HEK293T (cell line): ENCODE results near the gene TEPSIN.

Experiments
- CTCF ChIA-PET: fragments of 350-600 bp; formaldehyde crosslinking; extraction: SDS; loops from one replicate; lab custom pipeline; 2021; ENCODE audit warnings: antibody characterized with exemption, inconsistent platforms; lab: Yijun Ruan, JAX
- POLR2A ChIA-PET: fragments of 350-600 bp; formaldehyde crosslinking; extraction: SDS; loops from one replicate; lab custom pipeline; 2020; ENCODE audit warnings: antibody characterized with exemption, inconsistent platforms; lab: Yijun Ruan, JAX
- DNase-seq: peaks from one replicate; pipeline ENCODE4 v3.0.0; 2012; ENCODE audit warnings: mixed read lengths; ENCODE audit errors: extremely low spot score
- ARNT ChIP-seq: fragments of 450-650 bp; IDR thresholded peaks from 2 replicates; pipeline ENCODE4 v1.6.1; 2017; ENCODE audit warnings: mild to moderate bottlenecking
- BHLHE40 ChIP-seq: fragments of 450-650 bp; IDR thresholded peaks from 2 replicates; pipeline ENCODE4 v1.6.1; 2016; ENCODE audit warnings: mild to moderate bottlenecking, moderate library complexity, borderline replicate concordance
- CTBP1 ChIP-seq: fragments of 450-650 bp; IDR thresholded peaks from 2 replicates; pipeline ENCODE4 v1.6.1; 2016; ENCODE audit warnings: borderline replicate concordance
- ELF4 ChIP-seq: fragments of 450-650 bp; IDR thresholded peaks from 2 replicates; pipeline ENCODE4 v1.6.1; 2017; ENCODE audit warnings: antibody characterized with exemption
- FOXA1 ChIP-seq: fragments of 450-650 bp; IDR thresholded peaks from 2 replicates; pipeline ENCODE4 v1.6.1; 2016; ENCODE audit warnings: mild to moderate bottlenecking
- FOXK2 ChIP-seq: fragments of 450-650 bp; IDR thresholded peaks from 2 replicates; pipeline ENCODE4 v1.6.1; 2016; ENCODE audit warnings: mild to moderate bottlenecking
- FOXM1 ChIP-seq: fragments of 450-650 bp; IDR thresholded peaks from 2 replicates; pipeline ENCODE4 v1.6.1; 2017; ENCODE audit warnings: mild to moderate bottlenecking, borderline replicate concordance
- HDGF ChIP-seq: fragments of 450-650 bp; IDR thresholded peaks from 2 replicates; pipeline ENCODE4 v1.6.1; 2017; ENCODE audit warnings: antibody characterized with exemption, borderline replicate concordance
- L3MBTL2 ChIP-seq: fragments of 450-650 bp; conservative IDR thresholded peaks from 2 replicates; pipeline ENCODE4 v1.6.1; 2016; ENCODE audit warnings: mild to moderate bottlenecking
- LEF1 ChIP-seq: fragments of 450-650 bp; IDR thresholded peaks from 2 replicates; pipeline ENCODE4 v1.6.1; 2017; ENCODE audit warnings: mild to moderate bottlenecking, borderline replicate concordance
- NFRKB ChIP-seq: fragments of 450-650 bp; IDR thresholded peaks from 2 replicates; pipeline ENCODE4 v1.6.1; 2016; ENCODE audit warnings: mild to moderate bottlenecking, moderate library complexity
- SP1 ChIP-seq: fragments of 450-650 bp; IDR thresholded peaks from 2 replicates; pipeline ENCODE4 v1.6.1; 2017
- SUZ12 ChIP-seq: fragments of 450-650 bp; IDR thresholded peaks from 2 replicates; pipeline ENCODE4 v1.6.1; 2016; ENCODE audit warnings: mild to moderate bottlenecking
- TARDBP ChIP-seq: fragments of 450-650 bp; IDR thresholded peaks from 2 replicates; pipeline ENCODE4 v1.6.1; 2016
- ZNF384 ChIP-seq: fragments of 450-650 bp; IDR thresholded peaks from 2 replicates; pipeline ENCODE4 v1.6.1; 2016
- TF ChIP-seq, protein P1 (sequence below): fragments of 450-650 bp; IDR thresholded peaks from 2 replicates; pipeline ENCODE4 v1.6.1; 2016

TEPSIN gene

DNA sequence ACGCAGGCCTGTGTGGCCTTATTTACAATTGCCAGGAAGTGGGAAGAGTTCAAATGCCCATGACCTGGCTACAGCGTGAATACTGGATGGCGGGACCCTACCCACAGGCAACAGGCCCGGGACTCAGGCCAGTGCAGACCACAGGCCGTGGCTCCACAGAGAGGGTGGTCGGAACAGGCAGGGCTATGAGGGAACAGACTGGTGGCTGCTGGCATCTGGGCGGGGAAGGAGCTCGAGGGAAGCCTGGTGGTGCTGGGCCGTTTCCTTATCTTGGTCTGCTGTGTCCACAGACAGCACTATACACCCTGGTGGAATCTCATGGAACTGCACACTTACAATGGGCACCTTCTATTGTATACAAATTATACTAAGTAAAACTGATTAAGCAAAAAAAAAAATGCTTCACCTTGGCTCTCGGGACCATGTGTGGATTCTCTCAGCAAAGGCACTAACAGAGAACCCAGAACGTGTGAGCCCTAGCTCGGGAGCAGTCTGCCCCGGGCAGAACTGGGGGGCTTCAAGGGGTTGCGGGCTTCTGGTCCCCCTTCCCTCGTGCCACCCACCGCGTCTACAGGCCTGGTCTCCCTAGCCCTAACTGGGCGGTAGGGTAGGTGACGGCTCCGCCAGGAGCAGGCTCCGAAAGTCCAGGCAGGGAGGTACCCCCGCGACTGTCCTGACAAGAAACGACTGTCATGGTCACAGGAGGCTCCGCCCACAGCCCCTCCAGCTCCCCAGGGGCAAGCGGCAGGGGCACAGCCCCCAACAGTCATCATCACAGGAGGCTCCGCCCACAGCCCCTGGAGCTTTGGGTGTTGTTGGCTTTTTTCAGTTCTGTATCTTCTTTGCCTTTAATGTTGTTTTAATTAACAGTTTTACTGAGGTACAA, 37.9 kb downstream of the TEPSIN start:
- DNase-seq = peak; percentile 73
- CTCF ChIA-PET = interaction anchor here (0.6 to 1.0 kb wide), 4 partner anchors 10 to 355 kb away, joined by 3 to 7 read pairs (median 3); no protein-coding TSS in a partner anchor
- TF ChIP-seq ZNF384 = no peak
- POLR2A ChIA-PET = interaction anchor here (1.1 to 2.1 kb wide), 2 partner anchors 22 to 28 kb away, joined by 3 to 6 read pairs; partner anchors contain the start of gene CEP131

DNA sequence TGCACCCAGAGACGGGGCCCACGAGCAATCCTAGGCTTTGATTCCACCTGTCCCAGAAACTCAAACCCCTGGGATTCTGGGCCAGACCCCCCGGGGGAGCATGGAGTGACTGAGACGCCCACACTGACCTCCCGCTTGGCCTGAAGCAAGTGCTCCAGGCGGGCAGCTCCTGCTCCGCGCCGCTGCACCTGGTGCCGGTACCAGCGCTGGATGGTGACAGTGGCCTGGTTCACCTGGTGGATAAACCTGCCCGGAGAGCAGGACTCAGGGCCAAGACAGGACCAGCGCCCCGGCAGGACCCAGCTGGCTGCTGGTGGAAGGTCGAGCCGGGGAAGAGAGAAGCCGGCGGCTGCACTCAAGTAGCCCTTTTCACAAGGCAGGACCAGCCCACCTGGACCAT, 38.7 kb downstream of the TEPSIN start:
- TF ChIP-seq CTBP1 (no peak), HDGF (no peak), L3MBTL2 (no peak), FOXA1 (no peak), NFRKB (no peak), LEF1 (no peak), BHLHE40 (no peak), ELF4 (no peak), SUZ12 (no peak), SP1 (no peak), ARNT (no peak), ZNF384 (no peak), TARDBP (no peak)
- DNase-seq = no peak
- ChIA-PET POLR2A (interaction anchor here (2.1 kb wide), 1 partner anchor 23 kb away, joined by 6 read pairs; the partner anchor contains the start of gene CEP131), CTCF (interaction anchor here (0.7 to 1.0 kb wide), 2 partner anchors 9 to 66 kb away, joined by 3 read pairs; no protein-coding TSS in a partner anchor)

DNA sequence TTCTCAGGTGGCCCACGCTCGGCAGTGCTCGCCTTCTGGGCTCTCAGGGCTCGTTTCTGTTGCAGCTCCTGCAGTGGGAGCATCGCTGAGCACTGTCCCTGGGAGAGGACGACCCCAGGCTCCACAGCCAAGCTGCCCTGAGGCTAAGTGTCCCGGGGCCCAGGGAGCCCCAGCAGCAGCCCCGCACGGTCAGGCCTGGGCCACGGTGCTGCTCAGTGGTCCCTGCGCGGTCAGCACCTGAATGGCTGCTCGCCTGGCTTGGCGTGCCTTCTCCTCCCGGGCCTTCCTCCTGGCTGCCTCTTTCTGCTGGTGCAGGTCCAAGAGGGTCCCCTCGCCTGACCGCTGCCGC, 39.4 kb downstream of the TEPSIN start:
- CTCF ChIA-PET = no interaction called here
- DNase-seq = no peak
- POLR2A ChIA-PET = no interaction called here
- TF ChIP-seq FOXM1 = no peak
- TF ChIP-seq, protein P1, sequence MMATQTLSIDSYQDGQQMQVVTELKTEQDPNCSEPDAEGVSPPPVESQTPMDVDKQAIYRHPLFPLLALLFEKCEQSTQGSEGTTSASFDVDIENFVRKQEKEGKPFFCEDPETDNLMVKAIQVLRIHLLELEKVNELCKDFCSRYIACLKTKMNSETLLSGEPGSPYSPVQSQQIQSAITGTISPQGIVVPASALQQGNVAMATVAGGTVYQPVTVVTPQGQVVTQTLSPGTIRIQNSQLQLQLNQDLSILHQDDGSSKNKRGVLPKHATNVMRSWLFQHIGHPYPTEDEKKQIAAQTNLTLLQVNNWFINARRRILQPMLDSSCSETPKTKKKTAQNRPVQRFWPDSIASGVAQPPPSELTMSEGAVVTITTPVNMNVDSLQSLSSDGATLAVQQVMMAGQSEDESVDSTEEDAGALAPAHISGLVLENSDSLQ = no peak
- TF ChIP-seq BHLHE40 = no peak
- no peak for TF ChIP-seq ARNT
- no peak for TF ChIP-seq CTBP1
- no peak for TF ChIP-seq LEF1
- no peak for TF ChIP-seq SP1
- TF ChIP-seq FOXK2 = no peak
- no peak for TF ChIP-seq TARDBP
- TF ChIP-seq FOXA1 = no peak
- no peak for TF ChIP-seq ELF4
- TF ChIP-seq NFRKB = no peak
- TF ChIP-seq ZNF384 = no peak
- no peak for TF ChIP-seq SUZ12
- no peak for TF ChIP-seq HDGF
- TF ChIP-seq L3MBTL2 = no peak

DNA sequence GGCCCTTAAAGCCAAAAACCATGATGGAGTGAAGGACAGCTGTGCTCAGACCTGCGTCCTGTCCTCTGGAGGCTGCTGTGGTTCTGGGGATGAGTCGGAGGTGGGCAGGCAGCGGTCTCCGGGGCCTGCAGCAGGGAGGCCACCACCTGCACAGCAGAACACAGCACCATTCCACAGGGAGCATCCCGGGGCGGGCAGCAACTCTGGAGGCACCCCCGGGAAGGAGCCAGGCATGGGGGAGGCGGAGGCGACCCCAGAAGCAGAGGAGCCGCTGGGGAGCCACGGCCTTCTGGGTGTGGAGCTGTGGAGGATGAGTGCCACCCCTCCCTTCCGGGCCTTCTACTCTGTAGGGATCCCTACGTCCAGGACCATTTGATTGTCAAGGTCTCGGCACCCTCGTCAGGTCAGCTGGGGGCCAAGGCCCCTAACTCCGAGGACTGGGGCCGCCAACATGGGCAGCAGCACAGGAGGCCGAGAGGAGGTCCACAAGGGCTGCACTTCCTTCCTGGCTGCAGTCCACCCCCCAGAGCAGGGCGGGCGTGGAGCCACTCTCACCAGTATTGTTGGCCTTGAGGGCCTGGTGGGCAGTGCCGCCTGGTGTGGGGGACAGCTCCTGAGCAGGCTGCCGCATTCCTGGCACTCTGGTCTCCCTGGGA, 39.9 kb downstream of the TEPSIN start:
- TF ChIP-seq FOXK2 = no peak
- no peak for TF ChIP-seq TARDBP
- no peak for DNase-seq
- ChIA-PET CTCF (no interaction called here), POLR2A (no interaction called here)

DNA sequence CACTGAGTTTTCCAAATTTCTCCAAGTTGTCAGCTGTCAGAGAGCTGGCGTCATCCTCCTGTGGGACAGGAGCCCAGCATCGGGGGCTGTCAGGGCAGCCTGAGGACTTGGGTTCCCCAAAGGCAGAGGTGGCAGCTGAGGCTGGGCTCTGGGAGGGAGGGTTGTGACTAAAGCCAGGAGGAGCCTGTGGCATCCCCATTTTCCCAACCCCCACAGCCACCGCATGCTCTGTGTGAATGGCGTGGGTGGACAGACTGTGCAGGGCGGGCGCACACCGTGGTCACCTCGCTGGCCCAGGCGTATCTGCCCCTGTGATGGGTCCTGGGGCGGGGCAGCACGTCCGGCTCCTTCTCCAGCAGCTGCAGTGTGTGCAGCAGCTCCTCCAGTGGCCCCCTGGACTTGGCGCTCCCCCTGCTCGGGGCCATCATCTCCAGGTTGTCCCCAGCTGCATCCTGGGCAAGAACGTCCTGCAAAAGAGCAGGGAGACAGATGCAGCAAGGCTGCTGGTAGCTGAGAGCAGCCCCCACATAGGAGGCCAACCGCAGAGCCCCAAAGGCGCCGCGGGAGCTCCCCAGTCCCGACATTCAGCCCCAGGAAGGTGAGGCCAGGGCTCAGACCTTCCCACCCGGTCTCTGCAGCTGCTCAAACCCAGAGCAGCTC, 40.9 kb downstream of the TEPSIN start:
- DNase-seq = no peak
- TF ChIP-seq CTBP1 = no peak
- no peak for TF ChIP-seq ARNT
- TF ChIP-seq FOXM1 = no peak
- no peak for TF ChIP-seq HDGF
- no peak for TF ChIP-seq ZNF384
- no peak for TF ChIP-seq ELF4
- no peak for TF ChIP-seq FOXA1
- TF ChIP-seq L3MBTL2 = no peak
- no peak for TF ChIP-seq NFRKB
- TF ChIP-seq FOXK2 = no peak
- no peak for TF ChIP-seq TARDBP
- TF ChIP-seq SP1 = no peak
- TF ChIP-seq, protein P1 = no peak
- TF ChIP-seq SUZ12 = no peak
- TF ChIP-seq LEF1 = no peak
- TF ChIP-seq BHLHE40 = no peak
- ChIA-PET POLR2A (no interaction called here), CTCF (interaction anchor here (0.7 kb wide), 1 partner anchor 107 kb away, joined by 3 read pairs; no protein-coding TSS in a partner anchor)

DNA sequence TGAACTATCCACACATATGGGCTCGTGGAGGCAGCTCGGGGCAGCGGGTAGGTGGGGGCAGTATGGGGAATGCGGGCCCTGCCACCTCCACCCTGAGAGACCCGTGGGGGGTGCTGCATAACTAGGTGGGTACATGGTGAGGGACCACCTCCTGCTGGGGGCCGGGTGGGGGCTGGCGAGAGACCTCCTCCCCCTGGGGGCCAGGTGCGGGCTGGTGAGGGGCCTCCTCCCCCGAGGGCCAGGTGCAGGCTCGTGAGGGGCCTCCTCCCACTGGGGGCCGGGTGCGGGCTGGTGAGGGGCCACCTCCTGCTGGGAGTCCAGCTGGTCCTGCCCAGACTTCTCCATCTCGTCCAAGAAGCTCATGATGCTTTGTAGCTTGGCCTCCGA, 41.5 kb downstream of the TEPSIN start:
- POLR2A ChIA-PET = no interaction called here
- CTCF ChIA-PET = no interaction called here
- TF ChIP-seq ELF4 (no peak), NFRKB (no peak), FOXM1 (no peak), CTBP1 (no peak), TARDBP (no peak), LEF1 (no peak), ZNF384 (no peak)
- DNase-seq = no peak
